ENCODE measurements around the gene CALM3. TPM values are rescaled to one million over a fixed set of nuclear protein-coding genes. Genes with fewer than 3 reads are reported as not detected.

The CALM3 gene
- total and polyA plus RNA-seq, 2 experiments from 2014 or later: 148 to 215 TPM

DNA sequence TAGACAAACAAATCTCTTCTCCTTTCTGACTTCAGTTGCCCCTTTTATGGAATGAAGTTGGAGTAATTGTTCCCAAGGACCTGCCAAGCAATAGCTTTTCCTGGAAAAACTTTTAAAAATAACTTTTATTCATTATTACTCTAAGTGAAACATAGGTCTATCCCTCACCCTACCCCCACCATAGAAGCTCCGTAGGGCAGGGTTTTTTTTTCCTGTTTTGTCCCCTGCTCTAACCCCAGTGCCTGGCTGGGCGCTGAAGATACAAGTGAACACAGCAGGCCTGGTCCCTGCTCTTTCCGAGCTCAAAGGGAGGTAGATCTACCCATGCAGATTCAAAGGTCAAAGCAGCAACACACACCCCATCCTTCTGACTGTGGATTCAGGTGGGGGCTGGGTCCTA, 43.6 kb downstream of the CALM3 start:
- H3K36me3 ChIP-seq (ENCODE audit: insufficient read depth): no peaks in the 10 kb centered on the region
- peaks cover 87% of the 10 kb centered on the region for H3K27me3 ChIP-seq (ENCODE audit: insufficient read depth)
- H2AFZ ChIP-seq: no peak overlapping the region
- peaks cover 7% of the 10 kb centered on the region for H3K9me3 Mint-ChIP-seq
- 0 out of 2 replicates have a peak, but pooled peaks cover 3% of the 10 kb centered on the region for H3F3A ChIP-seq (replicated peaks; ENCODE audit: low read depth)
- peaks cover 8% of the 10 kb centered on the region; the same call in 1 of the 2 replicates for H3K4me1 ChIP-seq (ENCODE audit: insufficient read depth)
- H3K27ac ChIP-seq (ENCODE audit: low read depth): no peak overlapping the region
- H3K4me2 ChIP-seq: no peak overlapping the region
- DNase-seq (ENCODE audit: low spot score): no peak
- H3K27ac Mint-ChIP-seq: no peak overlapping the region
- H3K4me3 ChIP-seq: no peak overlapping the region
- peaks cover 3% of the 10 kb centered on the region; the same call in 1 of the 3 replicates for H3K36me3 Mint-ChIP-seq (ENCODE audit: low read depth)
- ATAC-seq: peak; percentile 15
- no peak overlapping the region for H3K4me3 Mint-ChIP-seq
- no peaks in the 10 kb centered on the region for H4K20me1 ChIP-seq (replicated peaks; ENCODE audit: insufficient read depth)
- TF ChIP-seq ZNF114 (CRISPR knock-in tag; IDR thresholded peaks at IDR 0.05) (no peak), STAT1 (IDR thresholded peaks at IDR 0.05; ENCODE audit: unreplicated experiment) (no peak), JUNB (IDR thresholded peaks at IDR 0.05; ENCODE audit: unreplicated experiment) (no peak), ETS1 (IDR thresholded peaks at IDR 0.05) (no peak), EZH2 (IDR thresholded peaks at IDR 0.05; ENCODE audit: low read depth, unreplicated experiment) (no peak), ZNF462 (CRISPR knock-in tag; IDR thresholded peaks at IDR 0.05) (no peak), EZH2phosphoT487 (IDR thresholded peaks at IDR 0.05; ENCODE audit: unreplicated experiment) (no peak)
- no peaks in the 10 kb centered on the region for H3K9me2 ChIP-seq (ENCODE audit: insufficient read depth)
- peaks cover 7% of the 10 kb centered on the region for H3K4me1 Mint-ChIP-seq
- H3K27me3 Mint-ChIP-seq (ENCODE audit: insufficient read depth, low read depth, poor library complexity): peaks cover 44% of the 10 kb centered on the region
- H3K79me2 ChIP-seq (replicated peaks; ENCODE audit: insufficient read depth): no peaks in the 10 kb centered on the region

Measured in GM23338 (cell line).